Left lung (tissue), 10 donors: ENCODE results near the gene CLIC4. TPM values are rescaled to one million over a fixed set of nuclear protein-coding genes. Genes with fewer than 3 reads are reported as not detected.
"Not testable (repeated sequence)": the region's sequence is repeated elsewhere in the genome, so short reads cannot be mapped to it uniquely, and the experiment has no call there.

Source experiments
- ATAC-seq: fragments of 200-7000 bp; cut with Tn5 transposase; one replicate; pipeline ENCODE4 v1.9.1; 2020; ENCODE audit warnings: moderate library complexity
- DNase-seq, 4 donors: peaks; one replicate each; pipeline ENCODE4 v3.0.0-alpha.2; 2013 to 2020
- H3K27ac ChIP-seq, 2 donors: fragments of 200-600 bp; sonication (generic) in 1 of 2; one replicate each; pipeline versions ENCODE4 v1.5.0 to v1.8.0; 2020 to 2021
- H3K27me3 ChIP-seq, 2 donors: fragments of 200-600 bp; sonication (generic) in 1 of 2; one replicate each; pipeline versions ENCODE4 v1.5.0 to v1.8.0; 2020 to 2021
- H3K36me3 ChIP-seq, 2 donors: fragments of 200-600 bp; sonication (generic) in 1 of 2; one replicate each; pipeline versions ENCODE4 v1.5.0 to v1.8.0; 2020 to 2021
- H3K4me1 ChIP-seq, 2 donors: fragments of 200-600 bp; one replicate each; pipeline ENCODE4 v1.8.0; 2021
- H3K4me3 ChIP-seq, 2 donors: fragments of 200-600 bp; sonication (generic) in 1 of 2; one replicate each; pipeline versions ENCODE4 v1.5.0 to v1.8.0; 2020 to 2021; ENCODE audit warnings: mild to moderate bottlenecking in 1 of 2
- H3K9me3 ChIP-seq, 2 donors: fragments of 200-600 bp; sonication (generic) in 1 of 2; one replicate each; pipeline versions ENCODE4 v1.5.0 to v1.8.0; 2020 to 2021
- CTCF ChIP-seq, 2 donors: fragments of 200-600 bp; sonication (generic) in 1 of 2; IDR thresholded peaks; one replicate each; pipeline versions ENCODE4 v1.5.0 to v1.8.0; 2021; ENCODE audit warnings: antibody characterized with exemption in 2 of 2
- intact Hi-C, 2 donors: fragments of 100-400 bp; cut with DNase I; formaldehyde crosslinking; loops; one replicate each; pipeline versions ENCODE4 v1.11.2 to v1.14.2; 2022
- polyA plus RNA-seq, 6 donors: library from polyadenylated mRNA; unstranded; fragments of 120-200 nt; gene quantifications; one replicate each; pipeline ENCODE4 v1.2.1, GENCODE V29; 2013; ENCODE audit not compliant: insufficient read length in 6 of 6
- total RNA-seq, 2 donors: library from RNA; stranded (reverse); fragmentation: NEBNext Ultra II Directional; extraction: Animal tissue kit (Norgen Biotek cat#: 25700); gene quantifications; one replicate each; pipeline ENCODE4 v1.2.1, GENCODE V29; 2021
- donor health status: DM: no; HTN: yes; CAD: no.
- donor health status: DM: no; HTN: no; CAD: no.

CLIC4 gene
- total and polyA plus RNA-seq, 8 donors, result 158 to 257 (median 224) TPM

GRCh38 chr1:24884751-24885150 lies 139.5 kb downstream of the CLIC4 start:
- ATAC-seq (no peak), DNase-seq (no peak)
- intact Hi-C loops, result no loop called here
- no peak for TF ChIP-seq CTCF (IDR thresholded peaks at IDR 0.05)
- Histone ChIP-seq H3K27me3 (no peaks in the 10 kb centered on the region), H3K4me3 (no peak overlapping the region), H3K4me1 (no peaks in the 10 kb centered on the region), H3K27ac (no peak overlapping the region), H3K36me3 (no peaks in the 10 kb centered on the region), H3K9me3 (no peaks in the 10 kb centered on the region)

GRCh38 chr1:24886241-24886640 lies 141.0 kb downstream of the CLIC4 start:
- no peak for TF ChIP-seq CTCF (IDR thresholded peaks at IDR 0.05)
- peak in 1 of 4 donors; percentile 23 for DNase-seq
- intact Hi-C loops, result no loop called here
- ATAC-seq, result peak; percentile 25
- H3K9me3 ChIP-seq, result no peaks in the 10 kb centered on the region
- H3K36me3 ChIP-seq, result no peaks in the 10 kb centered on the region
- no peaks in the 10 kb centered on the region for H3K27me3 ChIP-seq
- H3K4me1 ChIP-seq, result no peaks in the 10 kb centered on the region
- H3K27ac ChIP-seq, result no peak overlapping the region
- no peak overlapping the region for H3K4me3 ChIP-seq

GRCh38 chr1:24888061-24888970 lies 143.1 kb downstream of the CLIC4 start:
- Histone ChIP-seq H3K9me3 (peaks cover 0 to 10% of the 10 kb centered on the region in 2 donors), H3K27me3 (no peaks in the 10 kb centered on the region), H3K4me3 (no peak overlapping the region), H3K27ac (no peak overlapping the region), H3K4me1 (no peaks in the 10 kb centered on the region), H3K36me3 (no peaks in the 10 kb centered on the region)
- ATAC-seq (no peak), DNase-seq (peak in 1 of 4 donors; percentile 11)
- intact Hi-C loops, result no loop called here
- no peak for TF ChIP-seq CTCF (IDR thresholded peaks at IDR 0.05)

GRCh38 chr1:24888971-24889676 lies 143.9 kb downstream of the CLIC4 start:
- no peaks in the 10 kb centered on the region for H3K4me1 ChIP-seq
- ATAC-seq, result no peak
- TF ChIP-seq CTCF (IDR thresholded peaks at IDR 0.05), result no peak
- intact Hi-C loops, result no loop called here
- H3K4me3 ChIP-seq, result no peak overlapping the region
- H3K36me3 ChIP-seq, result no peaks in the 10 kb centered on the region
- H3K9me3 ChIP-seq, result peaks cover 0 to 10% of the 10 kb centered on the region in 2 donors
- H3K27ac ChIP-seq, result no peak overlapping the region
- H3K27me3 ChIP-seq, result no peaks in the 10 kb centered on the region
- peak in 1 of 4 donors; percentile 17 for DNase-seq

- no peak for DNase-seq
- Histone ChIP-seq H3K36me3 (no peaks in the 10 kb centered on the region), H3K4me1 (no peaks in the 10 kb centered on the region), H3K9me3 (peaks cover 0 to 10% of the 10 kb centered on the region in 2 donors), H3K27me3 (no peaks in the 10 kb centered on the region), H3K27ac (no peak overlapping the region), H3K4me3 (no peak overlapping the region)
- TF ChIP-seq CTCF (IDR thresholded peaks at IDR 0.05), result no peak
- no peak for ATAC-seq
- intact Hi-C loops, result no loop called here
Measured at GRCh38 chr1:24890887-24891286, 145.6 kb downstream of the CLIC4 start.

GRCh38 chr1:24891367-24891766 lies 146.1 kb downstream of the CLIC4 start:
- intact Hi-C loops, result not testable (repeated sequence)

More at GRCh38 chr1:24891367-24891766, 146.1 kb downstream of the CLIC4 start:
- H3K27ac ChIP-seq, H3K27me3 ChIP-seq, DNase-seq, H3K9me3 ChIP-seq, H3K4me1 ChIP-seq, H3K36me3 ChIP-seq, H3K4me3 ChIP-seq, ATAC-seq: not testable (repeated sequence)
